NCI-H1436 treated with DMSO at 0.1 percent for 48 hours (cell line): Measurements from ENCODE around the gene IQGAP1.

Experiments
- DNase-seq: peaks from one replicate; lab custom pipeline; 2025; lab: John Stamatoyannopoulos, UW

IQGAP1 gene

DNA sequence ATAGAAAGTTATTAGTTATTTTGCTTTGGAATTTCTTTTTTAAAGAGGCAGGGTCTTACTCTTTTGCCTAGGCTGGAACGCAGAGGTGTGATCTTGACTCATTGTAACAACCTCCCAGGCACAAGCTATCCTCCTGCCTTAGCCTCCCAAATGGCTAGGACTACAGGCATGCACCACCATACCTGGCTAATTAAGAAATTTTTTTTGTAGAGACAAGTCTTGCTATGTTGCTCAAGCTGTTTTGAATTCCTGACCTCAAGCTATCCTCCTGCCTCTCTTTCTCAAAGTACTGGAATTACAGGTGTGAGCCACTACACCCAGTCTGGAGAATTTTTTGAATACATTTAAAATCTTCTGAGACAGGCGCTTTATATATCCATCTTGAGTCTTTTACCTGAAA lies 49.5 kb downstream of the IQGAP1 start:
- DNase-seq, result no peak

- no peak for DNase-seq
Observed at GRCh38 chr15:90439946-90440345, 51.9 kb downstream of the IQGAP1 start.

DNA sequence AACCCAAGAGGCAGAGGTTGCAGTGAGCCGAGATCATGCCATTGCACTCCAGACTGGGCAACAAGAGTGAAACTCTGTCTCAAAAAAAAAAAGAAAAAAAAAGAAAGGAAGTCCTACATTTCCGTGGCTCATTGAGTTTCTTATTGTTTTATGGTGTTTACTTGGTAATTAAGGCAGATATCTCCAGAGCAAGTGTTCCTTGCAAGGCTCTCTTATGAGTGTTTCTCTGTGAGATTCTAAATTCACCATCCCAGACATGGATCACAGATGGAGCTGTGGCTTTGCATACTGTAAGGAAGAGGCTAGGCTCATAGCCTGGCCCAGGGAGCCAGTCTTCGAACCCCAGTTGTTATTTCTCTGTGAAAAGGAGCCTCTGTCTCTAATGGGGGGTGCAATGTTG lies 53.0 kb downstream of the IQGAP1 start:
- DNase-seq, result no peak

- DNase-seq, result no peak
Observed at GRCh38 chr15:90442423-90442822, 54.4 kb downstream of the IQGAP1 start.

- DNase-seq, result no peak
Observed at GRCh38 chr15:90449206-90449735, 61.2 kb downstream of the IQGAP1 start.

DNA sequence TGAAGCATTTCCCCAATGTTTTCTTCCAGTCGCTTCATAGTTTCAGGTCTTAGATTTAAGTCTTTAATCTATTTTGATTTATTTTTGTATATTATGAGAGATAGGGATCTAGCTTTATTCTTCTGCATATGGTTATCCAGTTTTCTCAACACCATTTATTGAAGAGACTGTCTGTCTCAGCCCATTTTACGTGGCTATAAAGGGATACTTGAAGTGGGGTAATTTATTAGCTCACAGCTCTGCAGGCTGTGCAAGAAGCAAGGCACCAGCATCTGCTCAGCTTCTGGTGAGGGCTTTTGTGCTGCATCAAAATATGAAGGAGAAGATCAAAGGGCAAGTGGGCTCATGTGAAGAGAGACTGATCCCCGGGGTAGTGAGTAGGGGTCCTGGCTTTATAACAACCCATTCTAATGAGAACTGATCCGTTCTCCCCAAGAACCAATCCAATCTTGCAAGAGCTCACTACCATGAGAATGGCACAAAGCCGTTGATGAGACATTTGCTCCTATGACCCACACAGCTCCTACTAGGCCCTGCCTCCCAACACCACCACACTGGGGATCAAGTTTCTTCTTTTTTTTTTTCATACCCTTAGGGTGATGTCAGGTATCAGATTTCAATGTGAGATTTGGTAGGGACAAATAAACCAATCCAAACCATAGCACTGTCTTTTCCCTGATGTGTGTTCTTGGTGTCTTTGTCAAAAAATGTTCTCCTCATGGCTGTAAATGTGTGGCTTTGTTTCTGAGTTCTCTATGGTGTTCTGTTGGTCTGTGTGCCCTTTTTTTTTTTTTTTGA lies 63.2 kb downstream of the IQGAP1 start:
- DNase-seq, result no peak

DNA sequence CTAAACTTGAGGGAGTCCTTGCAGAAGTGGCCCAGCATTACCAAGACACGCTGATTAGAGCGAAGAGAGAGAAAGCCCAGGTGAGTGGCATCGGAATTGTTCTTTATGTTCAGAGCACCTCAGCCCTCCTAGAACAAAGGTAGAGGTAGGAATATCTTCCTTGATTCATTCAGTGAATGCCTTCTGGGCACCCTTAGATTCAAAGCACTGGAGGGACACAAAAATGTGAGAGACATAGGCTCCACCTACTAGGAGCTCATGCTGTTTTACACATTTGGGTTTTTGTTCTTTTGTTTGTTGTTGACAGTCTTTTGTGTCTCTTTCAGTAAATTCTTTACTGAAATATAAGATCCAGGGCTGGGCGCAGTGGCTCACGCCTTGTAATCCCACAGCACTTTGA lies 68.2 kb downstream of the IQGAP1 start:
- no peak for DNase-seq

- no peak for DNase-seq
Observed at GRCh38 chr15:90458061-90458460, 70.0 kb downstream of the IQGAP1 start.

GRCh38 chr15:90459368-90459767 lies 71.3 kb downstream of the IQGAP1 start:
- DNase-seq, result no peak

- DNase-seq, result no peak
Observed at GRCh38 chr15:90460142-90460824, 72.2 kb downstream of the IQGAP1 start.

- no peak for DNase-seq
Observed at GRCh38 chr15:90463381-90463780, 75.3 kb downstream of the IQGAP1 start.

GRCh38 chr15:90465140-90465929 lies 77.3 kb downstream of the IQGAP1 start:
- no peak for DNase-seq

DNA sequence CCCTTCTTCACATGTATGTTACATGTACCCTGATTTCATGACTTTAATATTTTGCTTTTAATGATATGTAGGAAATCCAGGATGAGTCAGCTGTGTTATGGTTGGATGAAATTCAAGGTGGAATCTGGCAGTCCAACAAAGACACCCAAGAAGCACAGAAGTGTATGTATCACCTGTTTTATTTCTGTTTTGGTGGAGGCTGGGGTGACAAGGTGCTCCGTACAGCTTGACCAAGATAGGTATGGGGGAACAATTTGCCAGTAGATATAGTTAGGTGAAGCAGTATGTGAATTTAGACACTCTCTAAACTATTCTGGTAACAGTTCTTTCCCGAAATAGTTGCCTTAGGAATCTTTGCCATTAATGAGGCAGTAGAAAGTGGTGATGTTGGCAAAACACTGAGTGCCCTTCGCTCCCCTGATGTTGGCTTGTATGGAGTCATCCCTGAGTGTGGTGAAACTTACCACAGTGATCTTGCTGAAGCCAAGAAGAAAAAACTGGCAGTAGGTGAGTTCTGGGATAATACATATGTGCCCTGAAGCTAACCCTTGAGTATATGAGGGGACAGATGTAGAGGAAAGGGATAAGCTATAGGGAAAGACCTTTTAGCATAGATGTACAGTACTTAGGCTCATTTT lies 78.0 kb downstream of the IQGAP1 start:
- no peak for DNase-seq

- no peak for DNase-seq
Observed at GRCh38 chr15:90469723-90470122, 81.7 kb downstream of the IQGAP1 start.

- DNase-seq, result no peak
Observed at GRCh38 chr15:90470453-90470852, 82.4 kb downstream of the IQGAP1 start.

- no peak for DNase-seq
Observed at GRCh38 chr15:90471126-90471525, 83.1 kb downstream of the IQGAP1 start.

GRCh38 chr15:90471769-90472168 lies 83.7 kb downstream of the IQGAP1 start:
- DNase-seq, result no peak

DNA sequence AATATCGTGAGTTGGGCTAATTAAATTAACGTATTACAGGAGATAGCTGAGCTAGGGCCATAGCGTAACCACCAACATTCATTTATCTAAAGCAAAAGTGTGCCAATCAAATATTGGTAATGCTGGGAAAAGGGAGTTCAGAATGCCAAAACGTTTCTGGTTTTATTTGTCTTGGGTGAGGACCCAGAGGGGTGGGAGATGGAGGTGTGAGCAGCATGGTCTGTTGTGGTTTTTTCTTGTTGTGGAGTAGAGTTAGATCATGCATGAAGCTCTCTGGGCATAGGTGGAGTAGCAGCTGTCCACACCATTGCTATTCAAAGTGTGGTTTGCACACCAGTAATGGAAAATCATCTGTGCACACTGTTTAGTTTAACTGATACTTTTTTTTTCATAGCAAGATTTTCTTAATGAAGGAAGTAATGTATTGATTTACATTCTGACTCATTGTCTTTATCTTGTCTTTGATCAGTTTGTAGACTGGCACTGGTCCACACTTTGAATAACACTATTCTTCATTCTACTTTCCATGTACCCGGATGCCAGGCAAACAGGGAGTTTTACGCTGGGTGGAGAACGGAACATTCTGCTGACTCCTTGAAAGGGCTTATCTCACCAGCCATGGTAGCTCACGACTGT lies 90.9 kb downstream of the IQGAP1 start:
- DNase-seq, result no peak

- no peak for DNase-seq
Observed at GRCh38 chr15:90479656-90480055, 91.6 kb downstream of the IQGAP1 start.

- DNase-seq, result no peak
Observed at GRCh38 chr15:90481023-90481422, 93.0 kb downstream of the IQGAP1 start.
